ENCODE data around the gene SRSF10. TPM values are rescaled to one million over a fixed set of nuclear protein-coding genes. Genes with fewer than 3 reads are reported as not detected.

The SRSF10 gene
- total and polyA plus RNA-seq, 2 donors, result 106 to 145 TPM

GRCh38 chr1:23925279-23925678, 54.8 kb downstream of the SRSF10 start:
- 97% methylated on average over 3 of the region's 3 CpGs for WGBS
- H3K9me3 ChIP-seq (ENCODE audit: control insufficient read depth in 2 of 2, insufficient read depth in 1 of 2, low read length in 1 of 2), result no peaks in the 10 kb centered on the region
- H3K27me3 ChIP-seq (ENCODE audit: control insufficient read depth in 2 of 2, insufficient read depth in 1 of 2, low read length in 1 of 2), result no peaks in the 10 kb centered on the region
- DNase-seq (ENCODE audit: low read depth in 6 of 9, low spot score in 9 of 9), result no peak
- H3K36me3 ChIP-seq (ENCODE audit: control insufficient read depth in 2 of 2, insufficient read depth in 2 of 2, low read length in 1 of 2), result no peaks in the 10 kb centered on the region
- H3K27ac ChIP-seq (ENCODE audit: low read depth in 1 of 2, low read length in 1 of 2), result no peak overlapping the region
- no peak overlapping the region for H3K4me3 ChIP-seq (ENCODE audit: low read length in 2 of 2)
- H3K4me1 ChIP-seq (ENCODE audit: control insufficient read depth in 2 of 2, insufficient read depth in 2 of 2, low read length in 2 of 2), result peaks cover 0 to under 1% of the 10 kb centered on the region in 2 donors

GRCh38 chr1:23924601-23925000, 55.5 kb downstream of the SRSF10 start:
- H3K27me3 ChIP-seq (ENCODE audit: control insufficient read depth in 2 of 2, insufficient read depth in 1 of 2, low read length in 1 of 2), result no peaks in the 10 kb centered on the region
- no peaks in the 10 kb centered on the region for H3K36me3 ChIP-seq (ENCODE audit: control insufficient read depth in 2 of 2, insufficient read depth in 2 of 2, low read length in 1 of 2)
- H3K4me1 ChIP-seq (ENCODE audit: control insufficient read depth in 2 of 2, insufficient read depth in 2 of 2, low read length in 2 of 2), result peaks cover 0 to 7% of the 10 kb centered on the region in 2 donors
- H3K4me3 ChIP-seq (ENCODE audit: low read length in 2 of 2), result no peak overlapping the region
- H3K27ac ChIP-seq (ENCODE audit: low read depth in 1 of 2, low read length in 1 of 2), result no peak overlapping the region
- no peak for DNase-seq (ENCODE audit: low read depth in 6 of 9, low spot score in 9 of 9)
- H3K9me3 ChIP-seq (ENCODE audit: control insufficient read depth in 2 of 2, insufficient read depth in 1 of 2, low read length in 1 of 2), result no peaks in the 10 kb centered on the region
- WGBS, result 97% methylated on average over 11 of the region's 11 CpGs

GRCh38 chr1:23923592-23924499, 56.3 kb downstream of the SRSF10 start:
- no peaks in the 10 kb centered on the region for H3K36me3 ChIP-seq (ENCODE audit: control insufficient read depth in 2 of 2, insufficient read depth in 2 of 2, low read length in 1 of 2)
- WGBS, result 94% methylated on average over 8 of the region's 8 CpGs

GRCh38 chr1:23922321-23922943, 57.7 kb downstream of the SRSF10 start:
- DNase-seq (ENCODE audit: low read depth in 6 of 9, low spot score in 9 of 9), result no peak
- H3K4me1 ChIP-seq (ENCODE audit: control insufficient read depth in 2 of 2, insufficient read depth in 2 of 2, low read length in 2 of 2), result peaks cover 0 to 7% of the 10 kb centered on the region in 2 donors
- H3K27me3 ChIP-seq (ENCODE audit: control insufficient read depth in 2 of 2, insufficient read depth in 1 of 2, low read length in 1 of 2), result no peaks in the 10 kb centered on the region
- no peak overlapping the region for H3K27ac ChIP-seq (ENCODE audit: low read depth in 1 of 2, low read length in 1 of 2)
- no peak overlapping the region for H3K4me3 ChIP-seq (ENCODE audit: low read length in 2 of 2)
- 97% methylated on average over 8 of the region's 8 CpGs for WGBS
- no peaks in the 10 kb centered on the region for H3K9me3 ChIP-seq (ENCODE audit: control insufficient read depth in 2 of 2, insufficient read depth in 1 of 2, low read length in 1 of 2)
- H3K36me3 ChIP-seq (ENCODE audit: control insufficient read depth in 2 of 2, insufficient read depth in 2 of 2, low read length in 1 of 2), result no peaks in the 10 kb centered on the region

More at GRCh38 chr1:23923592-23924499, 56.3 kb downstream of the SRSF10 start:
- H3K4me1 ChIP-seq (ENCODE audit: control insufficient read depth in 2 of 2, insufficient read depth in 2 of 2, low read length in 2 of 2), result peaks cover 0 to 7% of the 10 kb centered on the region in 2 donors
- no peak overlapping the region for H3K4me3 ChIP-seq (ENCODE audit: low read length in 2 of 2)
- DNase-seq (ENCODE audit: low read depth in 6 of 9, low spot score in 9 of 9), result no peak
- no peak overlapping the region for H3K27ac ChIP-seq (ENCODE audit: low read depth in 1 of 2, low read length in 1 of 2)
- H3K9me3 ChIP-seq (ENCODE audit: control insufficient read depth in 2 of 2, insufficient read depth in 1 of 2, low read length in 1 of 2), result no peaks in the 10 kb centered on the region
- H3K27me3 ChIP-seq (ENCODE audit: control insufficient read depth in 2 of 2, insufficient read depth in 1 of 2, low read length in 1 of 2), result no peaks in the 10 kb centered on the region

- H3K4me3 ChIP-seq (ENCODE audit: low read length in 2 of 2), result no peak overlapping the region
- 32% methylated on average over 12 of the region's 12 CpGs for WGBS
- peak in 5 of 9 donors; percentile 56 to 85 (median 63) for DNase-seq (ENCODE audit: low read depth in 6 of 9, low spot score in 9 of 9)
Observed at GRCh38 chr1:23916209-23917131, 63.7 kb downstream of the SRSF10 start.

GRCh38 chr1:23915466-23915865, 64.7 kb downstream of the SRSF10 start:
- no peaks in the 10 kb centered on the region for H3K36me3 ChIP-seq (ENCODE audit: control insufficient read depth in 2 of 2, insufficient read depth in 2 of 2, low read length in 1 of 2)
- H3K27me3 ChIP-seq (ENCODE audit: control insufficient read depth in 2 of 2, insufficient read depth in 1 of 2, low read length in 1 of 2), result no peaks in the 10 kb centered on the region
- H3K9me3 ChIP-seq (ENCODE audit: control insufficient read depth in 2 of 2, insufficient read depth in 1 of 2, low read length in 1 of 2), result no peaks in the 10 kb centered on the region
- 94% methylated on average over 5 of the region's 5 CpGs for WGBS
- H3K4me1 ChIP-seq (ENCODE audit: control insufficient read depth in 2 of 2, insufficient read depth in 2 of 2, low read length in 2 of 2), result peaks cover 13 to 48% of the 10 kb centered on the region in 2 donors
- no peak overlapping the region for H3K27ac ChIP-seq (ENCODE audit: low read depth in 1 of 2, low read length in 1 of 2)
- no peak for DNase-seq (ENCODE audit: low read depth in 6 of 9, low spot score in 9 of 9)
- no peak overlapping the region for H3K4me3 ChIP-seq (ENCODE audit: low read length in 2 of 2)

More at GRCh38 chr1:23916209-23917131, 63.7 kb downstream of the SRSF10 start:
- Histone ChIP-seq H3K4me1 (ENCODE audit: control insufficient read depth in 2 of 2, insufficient read depth in 2 of 2, low read length in 2 of 2) (peaks cover 10 to 39% of the 10 kb centered on the region in 2 donors), H3K36me3 (ENCODE audit: control insufficient read depth in 2 of 2, insufficient read depth in 2 of 2, low read length in 1 of 2) (no peaks in the 10 kb centered on the region), H3K27me3 (ENCODE audit: control insufficient read depth in 2 of 2, insufficient read depth in 1 of 2, low read length in 1 of 2) (no peaks in the 10 kb centered on the region), H3K27ac (ENCODE audit: low read depth in 1 of 2, low read length in 1 of 2) (no peak overlapping the region), H3K9me3 (ENCODE audit: control insufficient read depth in 2 of 2, insufficient read depth in 1 of 2, low read length in 1 of 2) (no peaks in the 10 kb centered on the region)

GRCh38 chr1:23914921-23915320, 65.2 kb downstream of the SRSF10 start:
- no peaks in the 10 kb centered on the region for H3K36me3 ChIP-seq (ENCODE audit: control insufficient read depth in 2 of 2, insufficient read depth in 2 of 2, low read length in 1 of 2)
- no peak overlapping the region for H3K27ac ChIP-seq (ENCODE audit: low read depth in 1 of 2, low read length in 1 of 2)
- no peak overlapping the region for H3K4me3 ChIP-seq (ENCODE audit: low read length in 2 of 2)
- no peak for DNase-seq (ENCODE audit: low read depth in 6 of 9, low spot score in 9 of 9)
- WGBS, result 97% methylated on average over 4 of the region's 4 CpGs
- H3K4me1 ChIP-seq (ENCODE audit: control insufficient read depth in 2 of 2, insufficient read depth in 2 of 2, low read length in 2 of 2), result peaks cover 13 to 50% of the 10 kb centered on the region in 2 donors
- no peaks in the 10 kb centered on the region for H3K9me3 ChIP-seq (ENCODE audit: control insufficient read depth in 2 of 2, insufficient read depth in 1 of 2, low read length in 1 of 2)
- no peaks in the 10 kb centered on the region for H3K27me3 ChIP-seq (ENCODE audit: control insufficient read depth in 2 of 2, insufficient read depth in 1 of 2, low read length in 1 of 2)
